Loucy (cell line): ENCODE data around the gene ITPRIPL1.

Experiments
- CTCF ChIP-seq: fragments of 200-600 bp; sonication (generic); conservative IDR thresholded peaks from 2 replicates; pipeline ENCODE4 v1.5.1; 2014; ENCODE audit warnings: mild to moderate bottlenecking, antibody characterized with exemption, low read length
- EZH2phosphoT487 ChIP-seq: fragments of 200-600 bp; IDR thresholded peaks from 2 replicates; pipeline ENCODE4 v1.6.1; 2018; ENCODE audit warnings: antibody characterized with exemption, mild to moderate bottlenecking, moderate library complexity, borderline replicate concordance

GRCh38 chr2:96345868-96346462 is 20.8 kb downstream of the ITPRIPL1 start:
- no peak for TF ChIP-seq CTCF
- no peak for TF ChIP-seq EZH2phosphoT487
